ENCODE measurements around the gene COL24A1.
A peak's percentile ranks its signal among the peaks of the same experiment; 100 is the strongest.
"Not testable (repeated sequence)": the region's sequence is repeated elsewhere in the genome, so short reads cannot be mapped to it uniquely, and the experiment has no call there.

Gene COL24A1

GRCh38 chr1:85762804-85763203 is 393.8 kb downstream of the COL24A1 start:
- DNase-seq = no peak

DNA sequence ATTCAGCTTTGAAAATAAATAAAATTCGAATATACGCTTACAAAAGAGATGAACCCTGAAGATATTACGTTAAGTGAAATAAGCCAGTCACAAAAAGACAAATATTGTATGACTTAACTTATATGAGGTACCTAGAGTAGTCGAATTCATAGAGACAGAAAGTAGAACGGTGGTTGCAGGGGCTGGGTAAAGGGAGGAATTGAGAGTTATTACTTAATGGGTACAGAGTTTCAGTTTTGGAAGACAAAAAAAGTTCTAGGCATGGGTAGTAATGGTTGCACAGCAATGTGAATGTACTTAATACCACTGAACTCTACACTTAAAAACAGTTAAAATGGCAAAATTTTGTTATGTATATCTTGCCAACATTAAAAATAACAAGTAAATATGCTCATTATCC is 399.7 kb downstream of the COL24A1 start:
- no peak for DNase-seq

GRCh38 chr1:85748120-85748519 is 408.5 kb downstream of the COL24A1 start:
- no peak for DNase-seq

DNA sequence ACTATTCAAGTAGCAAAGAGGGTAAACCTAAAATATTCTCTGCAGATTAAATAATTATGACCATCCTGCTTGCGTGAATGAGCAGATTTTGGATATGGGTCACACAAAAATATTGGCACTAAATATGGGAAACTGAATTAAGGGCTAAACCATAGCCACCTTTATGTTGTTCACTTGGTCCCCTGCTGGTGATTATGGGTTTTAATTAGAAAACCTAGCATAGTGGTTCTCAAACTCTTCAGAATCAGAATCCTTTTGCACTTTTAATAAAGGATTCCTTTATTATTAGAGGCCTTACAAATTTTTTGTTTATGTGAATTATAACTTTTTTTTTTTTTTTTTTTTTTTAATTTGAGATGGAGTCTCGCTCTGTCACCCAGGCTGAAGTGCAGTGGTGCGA is 409.8 kb downstream of the COL24A1 start:
- no peak for DNase-seq

GRCh38 chr1:85743814-85744213 is 412.8 kb downstream of the COL24A1 start:
- DNase-seq = no peak

GRCh38 chr1:85734931-85735330 is 421.6 kb downstream of the COL24A1 start:
- no peak for DNase-seq

DNA sequence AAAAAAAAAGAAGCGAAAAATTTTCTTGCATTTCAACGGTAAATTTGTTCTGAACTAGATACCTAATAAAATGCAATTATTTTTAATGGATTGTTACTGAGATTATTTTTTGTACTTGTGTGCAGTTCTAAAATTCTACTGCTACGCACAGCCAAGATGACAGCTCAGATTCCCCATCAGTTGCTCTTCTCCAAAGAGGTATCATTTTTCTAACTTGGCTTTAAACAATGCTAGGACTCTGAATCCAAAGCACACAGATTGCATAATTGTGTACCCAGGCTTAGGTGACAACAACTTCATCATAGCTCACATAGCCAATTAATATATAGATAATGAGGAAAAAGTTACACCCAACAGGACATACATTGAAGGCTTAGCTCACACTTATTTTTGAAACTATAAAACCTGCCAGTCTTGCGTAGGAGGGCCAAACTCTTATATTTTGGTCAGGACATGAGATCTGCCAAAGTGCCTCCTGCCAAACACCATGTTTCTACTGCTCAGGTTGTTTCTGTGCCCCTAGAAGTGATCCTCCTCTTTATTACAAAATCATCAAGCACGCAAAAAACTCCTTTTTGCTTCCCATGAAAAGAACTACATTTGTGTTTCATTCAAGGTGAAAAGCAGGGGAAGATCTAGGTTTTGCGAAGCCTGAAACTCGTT is 437.8 kb downstream of the COL24A1 start:
- no peak for DNase-seq

DNA sequence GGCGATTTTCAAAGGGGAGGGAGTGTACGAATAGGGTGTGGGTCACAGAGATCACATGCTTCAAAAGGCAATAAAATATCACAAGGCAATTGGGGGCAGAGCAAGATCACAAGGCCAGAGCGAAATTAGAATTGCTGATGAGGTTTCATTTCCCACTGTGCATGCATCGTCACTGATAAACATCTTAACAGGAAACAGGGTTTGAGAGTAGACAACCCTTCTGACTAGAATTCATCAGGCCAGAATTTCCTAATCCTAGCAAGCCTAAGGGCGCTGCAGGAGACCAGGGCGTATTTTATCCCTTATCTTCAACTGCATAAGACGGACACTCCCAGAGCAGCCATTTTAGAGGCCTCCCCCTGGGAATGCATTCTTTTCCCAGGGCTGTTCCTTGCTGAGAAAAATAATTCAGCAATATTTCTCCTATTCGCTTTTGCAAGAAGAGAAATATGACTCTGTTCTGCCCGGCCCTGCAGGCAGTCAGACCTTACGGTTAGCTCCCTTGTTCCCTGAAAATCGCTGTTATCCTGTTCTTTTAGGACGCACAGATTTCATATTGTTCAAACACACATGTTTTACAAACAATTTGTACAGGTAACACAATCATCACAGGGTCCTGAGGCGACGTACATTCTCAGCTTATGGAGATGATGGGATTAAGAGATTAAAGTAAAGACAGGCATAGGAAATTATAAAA is 442.0 kb downstream of the COL24A1 start:
- DNase-seq = not testable (repeated sequence)

- DNase-seq = no peak
These were observed 447.7 kb downstream of the COL24A1 start for GRCh38 chr1:85708829-85709227.

- peak; percentile 92 for DNase-seq
These were observed 448.4 kb downstream of the COL24A1 start, which contains the start of gene ZNHIT6 for GRCh38 chr1:85707990-85708828. ZNHIT6 (minus strand) TSS chr1:85708433; CDS start chr1:85708284, 149 bp downstream.

DNA sequence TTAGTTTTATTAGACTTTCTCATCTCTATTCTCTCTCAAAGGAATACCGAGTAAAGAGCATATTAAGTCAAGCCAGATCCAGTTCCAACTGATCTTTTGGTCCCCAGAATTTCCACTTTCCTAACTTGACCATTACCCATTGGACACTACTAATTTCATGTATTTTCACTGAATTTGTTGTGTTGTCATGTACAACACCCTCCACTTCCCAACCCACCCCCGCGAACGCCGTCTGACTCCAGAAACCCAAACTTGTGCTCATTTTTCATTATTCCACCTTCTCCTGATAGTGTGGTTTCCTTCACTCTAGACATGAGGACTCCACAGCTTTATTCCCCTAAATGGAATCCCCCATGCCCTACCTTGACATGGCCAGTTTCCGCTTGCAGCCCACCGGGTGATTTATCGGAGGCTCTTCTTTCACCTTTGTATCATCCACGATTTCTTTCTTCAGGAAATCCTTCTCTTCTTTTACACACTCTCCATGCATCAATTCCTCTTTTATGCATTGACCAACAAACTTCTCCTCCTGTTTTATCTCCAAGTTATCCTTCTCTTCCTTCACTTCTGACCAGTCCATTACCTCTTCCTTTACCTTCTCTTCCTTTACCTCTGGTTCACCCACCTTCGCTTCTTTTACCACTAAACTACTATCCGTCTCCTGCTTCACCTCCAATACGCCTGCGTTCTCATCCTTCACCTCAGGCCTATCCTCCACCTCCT is 449.1 kb downstream of the COL24A1 start:
- DNase-seq = no peak

- no peak for DNase-seq
These were observed 450.6 kb downstream of the COL24A1 start for GRCh38 chr1:85705940-85706339.

GRCh38 chr1:85700422-85700821 is 456.1 kb downstream of the COL24A1 start:
- no peak for DNase-seq

- DNase-seq = no peak
These were observed 458.7 kb downstream of the COL24A1 start for GRCh38 chr1:85697895-85698294.

DNA sequence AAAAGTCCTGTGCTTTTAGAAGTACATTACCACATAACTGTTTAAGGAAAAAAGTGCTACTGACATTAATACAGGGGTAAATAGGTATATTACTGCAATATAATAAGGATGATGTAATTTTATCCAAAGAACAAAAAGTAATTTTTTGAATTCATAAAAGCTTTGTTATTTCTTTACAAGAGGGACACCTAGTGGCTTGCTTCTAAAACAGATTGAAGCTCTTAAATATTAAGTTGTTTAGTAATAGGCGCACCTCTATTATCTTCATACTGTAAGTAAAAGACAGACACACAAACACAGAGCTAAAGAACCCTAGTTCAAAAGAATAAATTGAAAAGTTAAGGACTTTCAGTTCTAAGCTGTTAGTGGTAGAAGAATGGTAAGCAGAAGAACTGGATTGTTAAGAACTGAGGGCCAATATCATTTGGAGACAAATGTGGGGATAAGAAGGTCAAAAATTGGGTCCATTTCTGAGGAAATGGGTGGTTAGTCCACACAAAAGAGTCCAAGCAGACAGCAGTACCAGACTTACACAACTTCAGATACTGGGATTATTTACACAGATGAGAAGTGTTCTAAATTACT is 463.8 kb downstream of the COL24A1 start:
- DNase-seq = no peak

- DNase-seq = no peak
These were observed 466.7 kb downstream of the COL24A1 start for GRCh38 chr1:85689775-85690404.

DNA sequence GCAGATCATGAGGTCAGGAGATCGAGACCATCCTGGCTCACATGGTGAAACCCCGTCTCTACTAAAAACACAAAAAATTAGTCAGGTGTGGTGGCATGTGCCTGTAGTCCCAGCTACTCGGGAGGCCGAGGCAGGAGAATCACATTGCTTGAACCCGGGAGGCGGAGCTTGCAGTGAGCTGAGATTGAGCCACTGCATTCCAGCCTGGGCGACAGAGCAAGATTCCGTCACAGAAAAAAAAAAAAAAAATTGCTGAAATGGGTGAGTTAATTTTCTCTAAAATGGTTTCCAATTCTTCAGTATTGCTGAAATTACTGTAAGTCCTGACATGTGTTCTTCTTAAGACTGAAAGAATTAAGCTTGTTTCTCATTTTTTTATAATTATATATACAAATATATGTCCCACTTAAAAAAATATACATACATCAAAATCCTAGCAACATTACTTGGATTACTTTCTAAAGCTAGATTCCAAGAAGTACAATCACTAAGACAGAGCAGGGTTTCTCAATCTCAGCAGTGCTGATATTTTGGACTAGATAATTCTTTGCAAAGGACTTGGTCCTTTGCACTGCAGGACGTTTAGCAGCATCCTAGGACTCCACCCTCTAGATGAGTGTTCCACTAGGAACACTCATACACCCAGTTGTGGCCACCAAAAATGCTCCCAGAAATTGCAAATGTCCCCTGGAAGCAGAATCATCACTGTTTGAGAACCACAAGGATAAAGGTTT is 473.1 kb downstream of the COL24A1 start:
- DNase-seq = no peak

DNA sequence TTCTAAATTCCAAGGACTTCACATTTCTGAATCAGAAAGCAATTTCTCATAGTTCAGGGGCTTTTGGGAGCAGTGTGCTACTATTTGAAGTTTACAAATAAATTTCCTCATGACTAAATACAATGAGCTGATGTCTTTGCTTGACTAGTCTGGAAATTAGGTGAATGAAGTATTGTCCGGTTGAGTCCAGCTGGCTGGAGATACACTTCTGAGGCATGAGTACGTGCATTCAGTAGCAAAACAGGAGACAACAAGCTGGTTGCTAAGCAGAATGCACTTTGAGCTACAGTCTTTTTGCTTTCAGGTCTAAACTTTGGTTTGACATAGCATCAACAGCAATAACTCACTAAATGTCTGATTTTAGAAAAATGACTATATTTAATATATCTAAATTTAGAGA is 475.5 kb downstream of the COL24A1 start:
- peak; percentile 37 for DNase-seq
